Nucleus accumbens (tissue), 56 donors: ENCODE data around the gene GRIN1.

Source experiments
- DNase-seq, 56 donors: peaks; one replicate each; lab custom pipeline; 2025; lab: John Stamatoyannopoulos, UW

Gene GRIN1

GRCh38 chr9:137188490-137189296 lies 49.7 kb downstream of the GRIN1 start, which contains the start of the genes ANAPC2 and SSNA1:
Gene ANAPC2 (minus strand): TSS chr9:137188560. CDS start chr9:137188532, 28 bp downstream.
Gene SSNA1 (plus strand): TSS chr9:137188676. CDS start chr9:137188727, 51 bp downstream.
- peak in 55 of 56 donors; percentile 57 to 96 (median 90) for DNase-seq

- peak in 1 of 56 donors; percentile 35 for DNase-seq
Measured at GRCh38 chr9:137189297-137190295, 50.6 kb downstream of the GRIN1 start.

- no peak for DNase-seq
Measured at GRCh38 chr9:137190315-137190856, 51.4 kb downstream of the GRIN1 start.

GRCh38 chr9:137191245-137191644 lies 52.3 kb downstream of the GRIN1 start:
- no peak for DNase-seq

- DNase-seq = peak in 50 of 56 donors; percentile 17 to 90 (median 68)
Measured at GRCh38 chr9:137191691-137192447, 52.9 kb downstream of the GRIN1 start.

GRCh38 chr9:137192448-137192780 lies 53.5 kb downstream of the GRIN1 start:
- no peak for DNase-seq

- no peak for DNase-seq
Measured at GRCh38 chr9:137192859-137193258, 53.9 kb downstream of the GRIN1 start.

GRCh38 chr9:137193771-137194170 lies 54.8 kb downstream of the GRIN1 start:
- DNase-seq = peak in 1 of 56 donors; percentile 60

- DNase-seq = peak in 55 of 56 donors; percentile 13 to 96 (median 88)
Measured at GRCh38 chr9:137194388-137194787, 55.4 kb downstream of the GRIN1 start.

GRCh38 chr9:137194909-137195308 lies 56.0 kb downstream of the GRIN1 start:
- peak in 3 of 56 donors; percentile 36 to 63 (median 38) for DNase-seq

GRCh38 chr9:137195525-137196220 lies 56.7 kb downstream of the GRIN1 start:
- peak in 3 of 56 donors; percentile 12 to 63 (median 19) for DNase-seq

GRCh38 chr9:137198051-137198901 lies 59.3 kb downstream of the GRIN1 start:
- DNase-seq = peak in 9 of 56 donors; percentile 5 to 71 (median 42)

GRCh38 chr9:137198902-137199283 lies 59.9 kb downstream of the GRIN1 start:
- peak in 3 of 56 donors; percentile 41 to 60 (median 50) for DNase-seq

GRCh38 chr9:137199411-137200121 lies 60.6 kb downstream of the GRIN1 start:
- DNase-seq = peak in 2 of 56 donors; percentile 24 to 37

- DNase-seq = peak; percentile 74 to 99 (median 98)
Measured at GRCh38 chr9:137200311-137201204, 61.6 kb downstream of the GRIN1 start, which contains the start of gene TPRN. Gene TPRN (minus strand): TSS chr9:137200741. CDS start chr9:137200711, 30 bp downstream.

GRCh38 chr9:137201205-137201868 lies 62.4 kb downstream of the GRIN1 start:
- no peak for DNase-seq
